HepG2 (cell line): ENCODE measurements around the gene PLCXD3. TPM values are rescaled to one million over a fixed set of nuclear protein-coding genes. Genes with fewer than 3 reads are reported as not detected.

Experiments used
- ATAC-seq: fragments of 200-7000 bp; cut with Tn5 transposase; 3 replicates; pipeline ENCODE4 v1.9.1; 2020; ENCODE audit warnings: mild to moderate bottlenecking, moderate library complexity
- BruUV-seq: library from RNA; stranded (reverse); fragments of 400-500 nt; replicated peaks from 2 replicates; lab custom pipeline; 2021; lab: Mats Ljungman, UMichigan
- CTCF ChIA-PET: fragments of 300-600 bp; formaldehyde crosslinking; extraction: SDS; loops from one replicate; lab custom pipeline; 2021; ENCODE audit warnings: low total read pairs, inconsistent platforms, low intra/inter-chr PET ratio; lab: Yijun Ruan, JAX
- POLR2A ChIA-PET: fragments of 350-600 bp; sonication (Branson Sonifier 250); formaldehyde crosslinking; loops from one replicate; lab custom pipeline; 2020; ENCODE audit warnings: antibody characterized with exemption, inconsistent platforms; lab: Yijun Ruan, JAX
- DNase-seq: peaks from one replicate; pipeline ENCODE4 v3.0.0-alpha.2; 2015; ENCODE audit warnings: low spot score
- FAIRE-seq: peaks from 3 replicates; lab custom pipeline; 2011; peaks lifted over from hg19 to GRCh38; lab: Jason Lieb, UNC
- H2AFZ ChIP-seq: one replicate; pipeline ENCODE4 v1.6.1; 2011; ENCODE audit warnings: low read length, inconsistent platforms
- H3K27ac ChIP-seq: fragments of 300-600 bp; 3 replicates; pipeline ENCODE4 v1.8.0; 2011; ENCODE audit warnings: mixed run types, mild to moderate bottlenecking, mixed read lengths, low read length, inconsistent platforms; ENCODE audit not compliant: insufficient read depth; ENCODE audit errors: extremely low read length
- H3K27me3 ChIP-seq, 2 experiments: fragments of 200-600 bp in 1 of 2; 2 replicates in 1 of 2; 3 replicates in 1 of 2; pipeline versions ENCODE4 v1.6.0 to v1.8.0; 2011; ENCODE audit warnings: low read length in 2 of 2, mild to moderate bottlenecking in 2 of 2, moderate library complexity in 2 of 2, inconsistent platforms in 1 of 2; ENCODE audit not compliant: insufficient read depth in 2 of 2, control insufficient read depth in 1 of 2
- H3K36me3 ChIP-seq, 2 experiments: fragments of 200-600 bp in 1 of 2; replicated peaks in 1 of 2; 2 replicates in 1 of 2; 3 replicates in 1 of 2; pipeline versions ENCODE4 v1.5.1 to v1.8.0; 2011; ENCODE audit warnings: low read length in 2 of 2, inconsistent platforms in 1 of 2; ENCODE audit not compliant: insufficient read depth in 2 of 2, control insufficient read depth in 1 of 2
- H3K4me1 ChIP-seq: 2 replicates; pipeline ENCODE4 v1.5.1; 2012; ENCODE audit warnings: low read length, inconsistent platforms; ENCODE audit not compliant: insufficient read depth
- H3K4me2 ChIP-seq: 2 replicates; pipeline ENCODE4 v1.6.0; 2011; ENCODE audit warnings: low read depth, low read length, inconsistent platforms
- H3K4me3 ChIP-seq, 3 experiments: fragments of 200-600 bp in 1 of 3; sonication (generic), shearing (Covaris generic) in 1 of 3; replicated peaks in 1 of 3; 2 replicates each; pipeline ENCODE4 v1.5.1; 2011 to 2016; ENCODE audit warnings: low read length in 3 of 3, inconsistent platforms in 2 of 3, low read depth in 2 of 3, mild to moderate bottlenecking in 2 of 3, control low read depth in 1 of 3, mixed read lengths in 1 of 3; ENCODE audit not compliant: insufficient read depth in 1 of 3
- H3K79me2 ChIP-seq: one replicate; pipeline ENCODE4 v1.6.1; 2011; ENCODE audit warnings: low read length, inconsistent platforms; ENCODE audit not compliant: insufficient read depth
- H3K9ac ChIP-seq: 2 replicates; pipeline ENCODE4 v1.6.0; 2011; ENCODE audit warnings: mild to moderate bottlenecking, low read depth, low read length, inconsistent platforms; ENCODE audit not compliant: insufficient read depth
- H3K9me3 ChIP-seq: 2 replicates; pipeline ENCODE4 v1.5.1; 2012; ENCODE audit warnings: mild to moderate bottlenecking, low read length
- H4K20me1 ChIP-seq: 2 replicates; pipeline ENCODE4 v1.6.0; 2011; ENCODE audit warnings: inconsistent platforms, mild to moderate bottlenecking, low read length, moderate library complexity; ENCODE audit not compliant: insufficient read depth
- ARID3A ChIP-seq: IDR thresholded peaks from 2 replicates; pipeline ENCODE4 v1.6.1; 2012; ENCODE audit warnings: low read depth, low read length, improper control_type of control experiment
- ATF3 ChIP-seq: sonication (generic); formaldehyde crosslinking; IDR thresholded peaks from 2 replicates; pipeline ENCODE4 v1.4.0; 2020; ENCODE audit warnings: missing genetic modification reagents
- GATAD2A ChIP-seq: IDR thresholded peaks from 2 replicates; pipeline ENCODE4 v1.6.1; 2016
- HIVEP1 ChIP-seq: sonication (generic); formaldehyde crosslinking; IDR thresholded peaks from 2 replicates; pipeline ENCODE4 v1.4.0; 2020; ENCODE audit warnings: mild to moderate bottlenecking, missing genetic modification reagents
- ISL2 ChIP-seq: sonication (generic); formaldehyde crosslinking; IDR thresholded peaks from 2 replicates; pipeline ENCODE4 v1.5.0; 2020; ENCODE audit warnings: missing genetic modification reagents
- MAFK ChIP-seq, 2 experiments: IDR thresholded peaks in 1 of 2; conservative IDR thresholded peaks in 1 of 2; 2 replicates each; pipeline ENCODE4 v1.6.1; 2011; ENCODE audit warnings: improper control_type of control experiment in 2 of 2, low read length in 2 of 2
- MBD4 ChIP-seq: IDR thresholded peaks from 2 replicates; pipeline ENCODE4 v1.6.1; 2012; ENCODE audit warnings: low read length, inconsistent platforms, borderline replicate concordance
- NR2F1 ChIP-seq, 2 experiments: fragments of 450-650 bp in 1 of 2; formaldehyde crosslinking in 1 of 2; IDR thresholded peaks; 2 replicates each; pipeline versions ENCODE4 v1.5.0 to v1.6.1; 2016 to 2020; ENCODE audit warnings: mild to moderate bottlenecking in 1 of 2, missing compliant biosample characterization in 1 of 2, missing genetic modification reagents in 1 of 2, moderate library complexity in 1 of 2
- RFX3 ChIP-seq: IDR thresholded peaks from 2 replicates; pipeline ENCODE4 v1.6.1; 2016; ENCODE audit warnings: missing biosample characterization, missing genetic modification reagents
- ZFP91 ChIP-seq: sonication (generic); formaldehyde crosslinking; IDR thresholded peaks from 2 replicates; pipeline ENCODE4 v1.9.0; 2022; ENCODE audit warnings: missing genetic modification reagents, mild to moderate bottlenecking, borderline replicate concordance
- ZNF441 ChIP-seq: sonication (generic); formaldehyde crosslinking; IDR thresholded peaks from 2 replicates; pipeline ENCODE4 v1.7.0; 2021; ENCODE audit warnings: missing genetic modification reagents, borderline replicate concordance
- ZNF501 ChIP-seq: sonication (generic); formaldehyde crosslinking; IDR thresholded peaks from 2 replicates; pipeline ENCODE4 v1.5.1; 2020; ENCODE audit warnings: mild to moderate bottlenecking, moderate library complexity, missing genetic modification reagents
- ZNF644 ChIP-seq: IDR thresholded peaks from 2 replicates; pipeline ENCODE4 v1.6.1; 2016; ENCODE audit warnings: low read depth
- WGBS: methylation state at CpG from one replicate; pipeline ENCODE4 v1.1.6; 2017; ENCODE audit warnings: low lambda C conversion rate; 5-methylcytosine and 5-hydroxymethylcytosine counted together
- in situ Hi-C: cut with HindIII; loops from 2 replicates; pipeline ENCODE4 v1.10.0; 2017; ENCODE audit warnings: low pct_unique_long_range_greater_than_20kb; ENCODE audit not compliant: extremely low pct_ligation_motif_present
- intact Hi-C: fragments of 100-400 bp; cut with micrococcal nuclease; formaldehyde crosslinking; loops from one replicate; pipeline ENCODE4 v1.10.0; 2022; ENCODE audit not compliant: unreplicated experiment
- polyA plus RNA-seq, 8 experiments: library from polyadenylated mRNA; depleted of rRNA in 3 of 8; stranded (reverse) in 7 of 8; unstranded in 1 of 8; fragments of >200 nt; fragmentation: Illumina TruSeq in 4 of 8; extraction: Trizol in 4 of 8; gene quantifications; 2 replicates each; pipeline versions ENCODE4 v1.2.1 to v1.2.3, GENCODE V29; 2011 to 2016; ENCODE audit warnings: low read depth in 4 of 8, missing spikeins in 1 of 8, mixed read lengths in 1 of 8; ENCODE audit not compliant: insufficient read depth in 1 of 8
- total RNA-seq, 5 experiments: library from RNA; depleted of rRNA; stranded (reverse); fragments of >200 nt; fragmentation: Illumina TruSeq; extraction: Trizol; gene quantifications; 2 replicates each; pipeline ENCODE4 v1.2.3, GENCODE V29; 2016; ENCODE audit warnings: low read depth in 1 of 5
- TF ChIP-seq, protein P1 (sequence below): sonication (generic); formaldehyde crosslinking; IDR thresholded peaks from one replicate; pipeline ENCODE4 v1.5.1; 2020; ENCODE audit warnings: mild to moderate bottlenecking, missing genetic modification reagents; ENCODE audit errors: not compliant biosample characterization

The PLCXD3 gene
- total and polyA plus RNA-seq, 2 of the 13 experiments (the other 11 are each of a cell fraction or from before 2014, with no cell fraction given): not detected

GRCh38 chr5:41290810-41291209 is 219.6 kb downstream of the PLCXD3 start:
- intact Hi-C loops (no loop called here), in situ Hi-C loops (no loop called here)
- no peak overlapping the region for H2AFZ ChIP-seq
- no TSS peak for BruUV-seq
- no peak overlapping the region for H3K4me2 ChIP-seq
- no peak overlapping the region for H3K4me3 ChIP-seq
- no peaks in the 10 kb centered on the region for H4K20me1 ChIP-seq
- 0% methylated on average over 1 of the region's 2 CpGs for WGBS
- no peak overlapping the region for H3K27ac ChIP-seq
- H3K79me2 ChIP-seq: no peaks in the 10 kb centered on the region
- H3K9me3 ChIP-seq: peaks cover 23% of the 10 kb centered on the region
- FAIRE-seq (no peak), ATAC-seq (no peak), DNase-seq (no peak)
- H3K4me1 ChIP-seq: no peaks in the 10 kb centered on the region
- ChIA-PET CTCF (no interaction called here), POLR2A (no interaction called here)
- no peak overlapping the region for H3K9ac ChIP-seq
- H3K36me3 ChIP-seq: no peaks in the 10 kb centered on the region
- no peaks in the 10 kb centered on the region for H3K27me3 ChIP-seq
- TF ChIP-seq ARID3A (no peak), HIVEP1 (CRISPR knock-in tag) (no peak), ZFP91 (no peak), ATF3 (CRISPR knock-in tag) (no peak), RFX3 (CRISPR knock-in tag) (no peak), ZNF644 (CRISPR knock-in tag) (no peak), ZNF501 (CRISPR knock-in tag) (no peak), ISL2 (no peak), GATAD2A (CRISPR knock-in tag) (no peak), ZNF441 (no peak), MAFK (conservative IDR thresholded peaks at IDR 0.05 in 1 of 2, IDR thresholded peaks at IDR 0.05 in 1 of 2; ENCODE audit: low read length in 2 of 2) (no peak), MBD4 (no peak), NR2F1 (CRISPR knock-in tag; IDR thresholded peaks at IDR 0.05) (no peak)
- TF ChIP-seq, protein P1, sequence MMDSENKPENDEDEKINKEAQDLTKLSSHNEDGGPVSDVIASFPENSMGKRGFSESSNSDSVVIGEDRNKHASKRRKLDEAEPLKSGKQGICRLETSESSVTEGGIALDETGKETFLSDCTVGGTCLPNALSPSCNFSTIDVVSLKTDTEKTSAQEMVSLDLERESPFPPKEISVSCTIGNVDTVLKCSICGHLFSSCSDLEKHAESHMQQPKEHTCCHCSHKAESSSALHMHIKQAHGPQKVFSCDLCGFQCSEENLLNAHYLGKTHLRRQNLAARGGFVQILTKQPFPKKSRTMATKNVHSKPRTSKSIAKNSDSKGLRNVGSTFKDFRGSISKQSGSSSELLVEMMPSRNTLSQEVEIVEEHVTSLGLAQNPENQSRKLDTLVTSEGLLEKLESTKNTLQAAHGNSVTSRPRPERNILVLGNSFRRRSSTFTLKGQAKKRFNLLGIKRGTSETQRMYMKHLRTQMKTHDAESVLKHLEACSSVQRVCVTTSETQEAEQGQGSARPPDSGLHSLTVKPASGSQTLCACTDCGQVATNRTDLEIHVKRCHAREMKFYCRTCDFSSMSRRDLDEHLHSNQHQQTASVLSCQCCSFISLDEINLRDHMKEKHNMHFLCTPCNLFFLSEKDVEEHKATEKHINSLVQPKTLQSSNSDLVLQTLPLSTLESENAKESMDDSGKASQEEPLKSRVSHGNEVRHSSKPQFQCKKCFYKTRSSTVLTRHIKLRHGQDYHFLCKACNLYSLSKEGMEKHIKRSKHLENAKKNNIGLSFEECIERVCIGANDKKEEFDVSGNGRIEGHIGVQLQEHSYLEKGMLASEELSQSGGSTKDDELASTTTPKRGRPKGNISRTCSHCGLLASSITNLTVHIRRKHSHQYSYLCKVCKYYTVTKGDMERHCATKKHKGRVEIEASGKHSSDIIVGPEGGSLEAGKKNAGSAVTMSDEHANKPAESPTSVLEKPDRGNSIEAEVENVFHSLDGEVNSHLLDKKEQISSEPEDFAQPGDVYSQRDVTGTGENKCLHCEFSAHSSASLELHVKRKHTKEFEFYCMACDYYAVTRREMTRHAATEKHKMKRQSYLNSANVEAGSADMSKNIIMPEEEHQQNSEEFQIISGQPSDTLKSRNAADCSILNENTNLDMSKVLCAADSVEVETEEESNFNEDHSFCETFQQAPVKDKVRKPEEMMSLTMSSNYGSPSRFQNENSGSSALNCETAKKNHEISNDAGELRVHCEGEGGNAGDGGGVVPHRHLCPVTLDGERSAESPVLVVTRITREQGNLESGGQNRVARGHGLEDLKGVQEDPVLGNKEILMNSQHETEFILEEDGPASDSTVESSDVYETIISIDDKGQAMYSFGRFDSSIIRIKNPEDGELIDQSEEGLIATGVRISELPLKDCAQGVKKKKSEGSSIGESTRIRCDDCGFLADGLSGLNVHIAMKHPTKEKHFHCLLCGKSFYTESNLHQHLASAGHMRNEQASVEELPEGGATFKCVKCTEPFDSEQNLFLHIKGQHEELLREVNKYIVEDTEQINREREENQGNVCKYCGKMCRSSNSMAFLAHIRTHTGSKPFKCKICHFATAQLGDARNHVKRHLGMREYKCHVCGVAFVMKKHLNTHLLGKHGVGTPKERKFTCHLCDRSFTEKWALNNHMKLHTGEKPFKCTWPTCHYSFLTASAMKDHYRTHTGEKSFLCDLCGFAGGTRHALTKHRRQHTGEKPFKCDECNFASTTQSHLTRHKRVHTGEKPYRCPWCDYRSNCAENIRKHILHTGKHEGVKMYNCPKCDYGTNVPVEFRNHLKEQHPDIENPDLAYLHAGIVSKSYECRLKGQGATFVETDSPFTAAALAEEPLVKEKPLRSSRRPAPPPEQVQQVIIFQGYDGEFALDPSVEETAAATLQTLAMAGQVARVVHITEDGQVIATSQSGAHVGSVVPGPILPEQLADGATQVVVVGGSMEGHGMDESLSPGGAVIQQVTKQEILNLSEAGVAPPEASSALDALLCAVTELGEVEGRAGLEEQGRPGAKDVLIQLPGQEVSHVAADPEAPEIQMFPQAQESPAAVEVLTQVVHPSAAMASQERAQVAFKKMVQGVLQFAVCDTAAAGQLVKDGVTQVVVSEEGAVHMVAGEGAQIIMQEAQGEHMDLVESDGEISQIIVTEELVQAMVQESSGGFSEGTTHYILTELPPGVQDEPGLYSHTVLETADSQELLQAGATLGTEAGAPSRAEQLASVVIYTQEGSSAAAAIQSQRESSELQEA (CRISPR knock-in tag): no peak
